Activated T-cell treated with anti-CD3 and anti-CD28 coated beads, Interleukin-2, amount 50 U/mL, for 4 hours (primary cell): ENCODE results near the gene GRXCR1. TPM values are rescaled to one million over a fixed set of nuclear protein-coding genes. Genes with fewer than 3 reads are reported as not detected.

Source experiments
- ATAC-seq, 2 donors: fragments of 200-7000 bp; cut with Tn5 transposase; one replicate each; pipeline ENCODE4 v1.10.0; 2021
- DNase-seq: peaks from one replicate; pipeline ENCODE4 v3.0.0-alpha.2; 2020
- H3K27me3 Mint-ChIP-seq: one replicate; pipeline ENCODE4 v1.8.0; 2021; ENCODE audit warnings: low read depth, mixed read lengths
- H3K36me3 Mint-ChIP-seq: one replicate; pipeline ENCODE4 v1.8.0; 2022; ENCODE audit warnings: mixed read lengths; ENCODE audit not compliant: insufficient read depth
- H3K4me1 Mint-ChIP-seq: one replicate; pipeline ENCODE4 v1.8.0; 2021; ENCODE audit warnings: low read depth, mixed read lengths
- H3K4me3 Mint-ChIP-seq: one replicate; pipeline ENCODE4 v1.8.0; 2021; ENCODE audit warnings: mild to moderate bottlenecking, moderate library complexity, mixed read lengths
- H3K9me3 Mint-ChIP-seq: one replicate; pipeline ENCODE4 v1.8.0; 2021; ENCODE audit warnings: mixed read lengths
- total RNA-seq, 3 donors: library from RNA; stranded (reverse); gene quantifications; one replicate each; pipeline ENCODE4 v1.2.1, GENCODE V29; 2021

Gene GRXCR1
- not detected for total RNA-seq

DNA sequence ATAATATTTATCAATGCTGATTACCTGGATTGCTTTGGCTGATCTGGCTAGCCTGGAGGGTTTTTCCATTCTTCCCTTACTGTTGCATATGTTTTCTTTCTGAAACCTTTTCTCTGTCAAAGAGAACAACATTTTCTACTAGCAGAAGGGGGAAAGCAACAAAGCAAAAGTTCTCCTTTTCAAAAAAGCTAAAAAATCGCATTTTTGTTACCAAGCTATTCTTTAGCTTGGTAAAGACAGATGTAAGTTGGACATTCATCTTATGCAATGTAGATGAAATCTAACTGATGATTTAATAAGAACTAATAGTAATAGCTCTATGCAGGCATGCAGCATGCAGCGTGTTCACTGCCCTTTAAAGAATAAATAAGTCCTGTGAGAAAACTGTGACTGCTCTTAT is at the start of gene GRXCR1:
TSS of gene GRXCR1 (plus strand) at position 301 of the 400 bp plus-strand sequence. CDS start 554 bp downstream, outside the sequence.
- ATAC-seq: no peak
- Mint-ChIP-seq H3K27me3 (peaks cover 14% of the 10 kb centered on the region), H3K9me3 (peaks cover 9% of the 10 kb centered on the region)

DNA sequence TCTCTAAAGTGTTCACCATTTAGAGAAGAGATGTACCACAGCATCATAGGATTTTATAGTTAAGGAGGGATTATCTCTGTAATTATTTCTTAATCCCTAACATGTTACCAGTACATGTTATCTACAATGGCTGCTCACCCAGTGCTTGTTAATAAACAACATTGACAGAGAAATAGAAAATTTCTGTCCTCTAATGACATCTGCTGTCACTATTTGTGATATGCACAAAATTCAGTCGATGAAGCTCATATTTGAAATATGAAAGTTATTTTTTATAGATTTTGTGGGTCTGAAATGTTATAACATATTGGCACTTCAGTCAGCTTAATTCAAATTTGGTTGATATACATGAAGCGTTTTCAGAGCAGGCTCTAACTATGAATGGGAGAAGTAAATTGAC is 48.8 kb upstream of the GRXCR1 start:
- DNase-seq (no peak), ATAC-seq (no peak)
- Mint-ChIP-seq H3K4me1 (no peaks in the 10 kb centered on the region), H3K27me3 (peaks cover 3% of the 10 kb centered on the region), H3K9me3 (no peaks in the 10 kb centered on the region), H3K36me3 (no peaks in the 10 kb centered on the region), H3K4me3 (no peak overlapping the region)

More for the DNA sequence above, at the start of gene GRXCR1:
- Mint-ChIP-seq H3K4me3 (no peak within 1 kb of the TSS), H3K4me1 (no peaks in the 10 kb centered on the region), H3K36me3 (no peaks in the 10 kb centered on the region)
- no peak for DNase-seq

DNA sequence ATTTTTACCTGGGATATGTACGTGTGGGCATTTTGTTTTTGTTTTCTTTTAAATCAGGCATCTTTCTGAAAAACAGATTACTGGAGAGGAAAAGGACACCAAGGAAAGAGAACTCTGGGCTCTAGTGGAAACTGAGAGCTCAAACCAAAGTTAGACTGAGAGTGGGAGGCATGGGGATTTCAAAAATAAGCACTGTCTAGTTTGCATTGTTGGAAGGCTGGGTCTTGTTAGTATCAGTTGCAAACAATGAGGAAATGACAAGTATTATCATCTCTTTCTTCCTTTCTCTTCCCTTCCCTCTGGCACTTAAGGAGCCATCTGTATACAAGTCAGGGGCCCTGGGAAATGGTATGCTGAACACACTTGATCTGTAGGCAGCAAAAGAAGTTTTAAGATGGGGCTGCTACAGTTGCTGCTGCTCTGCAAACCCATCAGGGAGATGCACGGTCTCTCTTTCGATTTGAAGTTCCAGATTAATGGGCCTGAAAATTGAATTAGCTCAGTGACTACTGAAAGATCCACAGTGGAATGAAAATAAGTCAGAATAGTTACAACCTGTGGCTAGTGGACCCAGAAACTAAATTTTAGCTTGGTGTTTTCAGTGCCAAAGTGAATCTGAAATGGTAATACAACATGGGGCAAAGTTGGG is 48.0 kb upstream of the GRXCR1 start:
- Mint-ChIP-seq H3K4me3 (no peak overlapping the region), H3K9me3 (peaks cover 7% of the 10 kb centered on the region), H3K4me1 (no peaks in the 10 kb centered on the region), H3K36me3 (no peaks in the 10 kb centered on the region), H3K27me3 (peaks cover 3% of the 10 kb centered on the region)
- DNase-seq (no peak), ATAC-seq (no peak)

DNA sequence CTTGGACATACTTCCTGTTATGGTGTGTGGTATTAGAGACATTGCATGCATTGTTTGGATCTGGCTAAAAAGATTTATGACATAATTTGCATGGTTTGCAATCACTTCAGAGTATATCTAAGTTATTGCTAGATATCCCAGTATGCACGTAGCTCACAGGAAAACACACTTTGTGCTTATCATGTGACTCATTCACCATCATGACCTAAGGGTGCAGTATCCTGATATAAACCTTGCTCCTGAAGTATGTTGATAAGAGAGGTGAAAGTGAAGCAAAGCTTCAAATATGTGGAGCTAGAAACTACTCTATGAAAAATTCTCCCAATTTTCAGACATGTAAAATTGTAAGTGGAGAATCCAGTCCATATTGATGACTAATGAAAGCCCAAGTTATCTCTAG is 46.9 kb upstream of the GRXCR1 start:
- Mint-ChIP-seq H3K27me3 (peaks cover 3% of the 10 kb centered on the region), H3K9me3 (peaks cover 18% of the 10 kb centered on the region), H3K36me3 (no peaks in the 10 kb centered on the region), H3K4me1 (no peaks in the 10 kb centered on the region), H3K4me3 (no peak overlapping the region)
- ATAC-seq: no peak
- no peak for DNase-seq

DNA sequence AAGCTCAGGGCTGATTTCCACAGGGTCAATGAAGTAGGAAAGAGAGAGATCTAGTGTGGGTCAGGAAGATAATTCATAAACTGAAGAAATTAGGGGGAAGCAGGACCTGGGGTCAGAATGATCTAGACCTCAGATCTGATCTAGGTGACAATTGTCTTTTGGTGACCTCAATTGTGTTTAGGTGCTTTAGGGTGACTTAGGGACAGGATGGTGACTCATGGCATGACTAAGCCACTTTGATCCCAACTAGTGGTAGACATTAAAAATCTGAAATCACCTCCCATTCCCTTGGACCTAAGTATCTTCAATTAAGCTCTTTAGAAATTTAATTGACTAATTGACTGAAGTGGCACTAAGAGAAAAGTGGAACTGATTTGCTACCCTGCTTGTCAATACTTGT is 36.7 kb upstream of the GRXCR1 start:
- Mint-ChIP-seq H3K4me3 (no peak overlapping the region), H3K9me3 (peaks cover 10% of the 10 kb centered on the region), H3K36me3 (no peaks in the 10 kb centered on the region), H3K27me3 (peaks cover 8% of the 10 kb centered on the region), H3K4me1 (no peaks in the 10 kb centered on the region)
- no peak for DNase-seq
- ATAC-seq: no peak

DNA sequence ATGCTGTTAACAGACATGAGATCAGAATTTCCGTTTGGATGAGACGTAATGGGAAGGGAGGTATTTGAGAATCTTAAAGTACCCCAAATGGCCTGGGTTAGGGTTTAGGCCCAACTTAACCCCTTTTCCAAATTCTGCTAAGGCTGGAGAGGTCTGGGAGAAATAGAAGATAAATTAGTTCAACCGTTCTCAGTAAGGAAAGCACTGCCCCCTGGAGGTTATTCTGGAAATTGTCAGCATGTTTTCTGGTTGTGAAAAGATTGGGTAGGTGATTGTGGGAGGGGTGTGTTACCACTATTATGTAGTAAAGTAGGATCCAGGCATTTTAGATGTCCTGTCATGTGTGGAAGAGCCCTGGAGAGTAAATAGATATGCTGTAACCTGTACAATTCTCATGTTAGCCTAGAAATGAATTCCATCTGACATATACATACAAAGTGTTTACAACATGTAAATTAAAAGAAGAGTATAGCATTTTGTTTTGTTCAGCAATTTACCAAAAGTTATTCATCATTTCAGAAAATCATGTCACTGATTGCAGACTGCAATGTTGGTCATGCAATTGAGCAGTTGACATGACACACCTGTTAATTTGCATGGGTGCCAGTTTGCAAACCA is 26.8 kb upstream of the GRXCR1 start:
- H3K4me1 Mint-ChIP-seq: no peaks in the 10 kb centered on the region
- H3K9me3 Mint-ChIP-seq: no peaks in the 10 kb centered on the region
- ATAC-seq: peak in 1 of 2 donors; percentile 41
- H3K27me3 Mint-ChIP-seq: peaks cover 17% of the 10 kb centered on the region
- DNase-seq: peak; percentile 34
- no peak overlapping the region for H3K4me3 Mint-ChIP-seq
- H3K36me3 Mint-ChIP-seq: no peaks in the 10 kb centered on the region

DNA sequence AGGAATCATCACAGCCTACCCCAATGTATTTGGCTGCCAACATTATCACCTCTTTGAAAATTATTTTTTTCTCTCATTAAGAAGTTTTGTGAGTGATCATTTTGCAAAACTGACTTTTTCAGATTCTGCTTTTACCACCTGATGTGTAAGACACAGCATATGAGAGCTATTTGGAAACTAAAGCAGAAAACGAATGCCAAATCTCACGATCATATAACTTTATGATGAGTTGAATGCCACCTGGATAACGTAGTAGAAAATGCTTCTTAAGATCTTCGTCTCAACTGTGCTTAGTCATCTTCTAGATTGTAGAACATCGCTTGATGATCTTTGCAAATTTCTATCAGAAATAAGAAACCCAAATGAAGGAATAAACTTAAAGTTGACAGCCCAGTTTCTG is 21.3 kb upstream of the GRXCR1 start:
- no peaks in the 10 kb centered on the region for H3K36me3 Mint-ChIP-seq

DNA sequence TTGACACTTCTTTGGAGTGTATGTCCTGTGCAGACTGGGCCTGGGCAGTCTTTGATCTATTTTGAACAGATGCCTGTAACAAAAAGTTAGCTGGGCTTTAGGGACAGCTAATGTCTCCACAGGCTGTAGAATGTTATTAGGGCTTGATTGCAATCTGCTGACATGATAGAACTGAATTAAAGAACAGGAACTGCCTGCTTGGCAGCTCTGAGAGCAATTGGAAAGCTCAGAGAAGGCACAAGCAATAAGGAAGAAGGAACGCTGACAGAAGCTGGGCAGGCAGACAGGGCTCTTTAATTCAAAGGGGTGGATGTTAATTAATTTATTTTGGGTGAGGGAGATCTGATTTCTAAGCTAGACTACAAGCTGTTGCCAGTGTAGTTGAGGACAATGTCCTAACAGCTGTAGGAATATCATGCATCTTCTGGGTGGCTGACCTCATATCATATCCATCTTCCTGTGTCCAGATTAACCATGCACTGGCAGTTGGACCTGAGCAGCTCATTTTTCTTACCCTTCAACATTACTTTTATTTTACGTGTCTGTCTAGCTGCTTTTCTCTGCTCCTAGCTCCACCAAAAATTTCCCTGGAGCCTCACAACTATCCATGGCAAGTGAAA is 20.7 kb upstream of the GRXCR1 start:
- Mint-ChIP-seq H3K4me1 (no peaks in the 10 kb centered on the region), H3K4me3 (no peak overlapping the region), H3K36me3 (no peaks in the 10 kb centered on the region), H3K9me3 (no peaks in the 10 kb centered on the region), H3K27me3 (peaks cover 29% of the 10 kb centered on the region)
- no peak for DNase-seq
- ATAC-seq: no peak

More for the DNA sequence above, 21.3 kb upstream of the GRXCR1 start:
- ATAC-seq (no peak), DNase-seq (no peak)
- no peaks in the 10 kb centered on the region for H3K9me3 Mint-ChIP-seq
- H3K27me3 Mint-ChIP-seq: peaks cover 30% of the 10 kb centered on the region
- H3K4me1 Mint-ChIP-seq: no peaks in the 10 kb centered on the region
- no peak overlapping the region for H3K4me3 Mint-ChIP-seq

DNA sequence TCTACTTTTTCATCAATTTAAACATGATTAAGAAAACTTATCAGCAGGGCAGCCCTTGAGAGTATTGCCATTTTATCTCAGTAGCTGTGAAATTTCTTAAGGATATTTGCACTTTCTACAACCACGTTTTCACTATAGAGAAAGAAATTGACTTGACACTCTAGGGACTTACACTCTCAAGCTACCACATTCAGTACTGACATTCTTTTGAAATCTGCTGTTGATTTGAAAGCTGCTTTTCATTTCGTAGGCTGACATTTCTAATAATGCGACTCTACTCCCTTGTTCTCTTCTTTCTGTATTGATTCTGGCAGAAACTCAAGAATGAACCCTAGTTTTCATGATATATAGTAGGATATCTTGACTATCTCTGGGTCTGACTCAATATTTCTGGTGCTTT is 13.7 kb upstream of the GRXCR1 start:
- ATAC-seq (no peak), DNase-seq (no peak)
- H3K4me1 Mint-ChIP-seq: no peaks in the 10 kb centered on the region
- H3K9me3 Mint-ChIP-seq: no peaks in the 10 kb centered on the region
- no peaks in the 10 kb centered on the region for H3K36me3 Mint-ChIP-seq
- H3K27me3 Mint-ChIP-seq: peaks cover 22% of the 10 kb centered on the region
- H3K4me3 Mint-ChIP-seq: no peak overlapping the region

DNA sequence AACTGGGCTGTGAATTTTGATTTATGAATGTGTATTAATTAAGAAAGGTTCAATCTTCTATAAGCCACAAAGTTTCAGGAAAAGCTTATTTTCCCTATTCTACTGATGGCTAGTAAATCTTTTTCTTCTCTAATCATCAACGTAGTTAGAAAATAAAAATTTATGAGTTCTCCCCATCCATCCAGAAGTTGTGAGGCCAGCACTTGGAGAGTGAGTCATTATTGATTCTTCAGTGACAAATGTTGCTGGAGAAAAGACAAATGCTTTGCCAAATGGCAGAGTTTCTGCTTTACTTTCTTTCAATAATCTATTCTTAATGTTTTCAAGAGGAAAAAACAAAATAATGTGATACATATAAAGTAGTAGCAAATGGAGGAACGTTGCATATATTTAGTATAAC is 11.3 kb upstream of the GRXCR1 start:
- Mint-ChIP-seq H3K4me1 (no peaks in the 10 kb centered on the region), H3K27me3 (peaks cover 22% of the 10 kb centered on the region), H3K4me3 (no peak overlapping the region), H3K36me3 (no peaks in the 10 kb centered on the region), H3K9me3 (no peaks in the 10 kb centered on the region)
- ATAC-seq (no peak), DNase-seq (no peak)

DNA sequence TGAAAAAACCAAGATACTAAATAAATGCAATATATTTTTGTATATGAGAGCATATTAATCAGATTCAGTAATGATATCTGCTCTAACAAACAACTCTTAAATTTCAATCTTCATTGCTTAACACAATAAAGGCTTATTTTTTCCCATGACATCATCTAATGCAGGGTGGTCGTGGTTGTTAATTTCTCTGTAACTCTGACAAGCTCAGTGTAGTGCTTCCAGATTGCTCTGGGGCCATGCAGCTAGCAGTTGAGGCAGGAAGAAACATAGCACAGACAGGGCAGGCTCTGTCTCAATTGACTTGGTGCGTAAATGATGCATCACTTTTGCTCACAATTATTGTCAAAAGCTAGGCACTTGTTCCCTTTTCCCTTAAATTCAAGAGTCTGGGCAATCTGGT is 869 bp upstream of the GRXCR1 start:
- DNase-seq: no peak
- no peaks in the 10 kb centered on the region for H3K4me1 Mint-ChIP-seq
- no peaks in the 10 kb centered on the region for H3K36me3 Mint-ChIP-seq
- no peak for ATAC-seq
- peaks cover 18% of the 10 kb centered on the region for H3K27me3 Mint-ChIP-seq
- peaks cover 16% of the 10 kb centered on the region for H3K9me3 Mint-ChIP-seq
- H3K4me3 Mint-ChIP-seq: no peak overlapping the region

DNA sequence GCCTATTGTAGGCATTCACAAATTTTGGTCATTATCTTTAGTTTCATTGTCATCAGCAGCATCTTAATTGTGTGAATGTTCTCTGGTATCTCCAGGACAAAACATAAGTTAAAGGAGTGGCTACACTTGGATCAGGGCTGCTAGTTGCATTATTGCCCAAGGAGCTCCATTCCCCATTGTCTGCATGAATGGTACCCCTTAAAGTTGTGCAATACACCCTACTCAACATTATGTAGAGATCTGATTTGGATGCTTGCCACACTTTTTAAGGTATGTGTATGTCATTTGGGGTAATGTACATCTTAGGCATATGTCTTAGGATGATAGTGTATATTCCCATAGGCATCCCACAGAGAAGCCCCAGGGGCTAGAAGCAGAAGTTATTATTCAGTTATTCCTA is 2.9 kb downstream of the GRXCR1 start:
- Mint-ChIP-seq H3K4me3 (no peak overlapping the region), H3K9me3 (no peaks in the 10 kb centered on the region), H3K4me1 (no peaks in the 10 kb centered on the region), H3K27me3 (peaks cover 9% of the 10 kb centered on the region), H3K36me3 (no peaks in the 10 kb centered on the region)
- ATAC-seq (no peak), DNase-seq (no peak)

DNA sequence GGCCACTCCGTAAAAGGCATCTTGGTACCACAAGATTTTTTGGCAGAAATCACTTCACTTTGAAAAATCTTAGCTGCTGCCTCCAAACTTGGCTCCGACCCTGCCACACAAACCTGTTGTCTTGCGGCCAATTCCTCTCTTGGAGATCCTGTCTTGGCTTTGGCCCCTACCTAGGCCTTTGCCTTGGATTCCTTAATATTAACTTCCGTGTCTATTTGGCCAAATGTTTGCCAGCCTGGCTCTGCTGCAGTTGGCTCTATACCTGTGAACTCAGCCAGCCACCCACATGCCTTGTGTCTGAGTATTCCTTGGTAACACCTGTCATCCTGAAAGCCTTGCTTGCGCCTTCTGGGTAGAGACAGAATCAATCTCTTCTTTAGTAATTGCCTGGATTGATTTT is 12.5 kb downstream of the GRXCR1 start:
- H3K9me3 Mint-ChIP-seq: no peaks in the 10 kb centered on the region
- no peaks in the 10 kb centered on the region for H3K36me3 Mint-ChIP-seq
- peaks cover 9% of the 10 kb centered on the region for H3K27me3 Mint-ChIP-seq
- ATAC-seq: no peak
- H3K4me1 Mint-ChIP-seq: no peaks in the 10 kb centered on the region
- no peak for DNase-seq
- no peak overlapping the region for H3K4me3 Mint-ChIP-seq

DNA sequence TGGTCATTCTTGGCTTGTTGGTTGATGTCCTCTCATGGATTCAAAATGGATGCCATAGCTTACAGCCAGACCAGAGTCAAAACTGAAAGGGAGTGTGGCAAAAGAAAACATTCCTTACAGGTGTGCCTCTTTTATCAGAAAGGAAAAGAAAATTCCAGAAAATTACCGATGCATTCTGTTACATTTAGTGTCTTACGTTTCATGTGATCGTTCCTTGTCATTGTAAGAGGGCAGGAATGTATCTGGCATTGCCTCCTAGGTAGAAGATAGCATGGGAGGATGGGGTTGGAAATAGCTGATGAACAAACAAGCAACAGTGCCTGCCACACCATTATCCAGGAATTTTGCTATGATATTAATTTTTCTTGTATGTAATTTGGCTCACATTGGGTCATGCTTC is 13.1 kb downstream of the GRXCR1 start:
- Mint-ChIP-seq H3K4me1 (no peaks in the 10 kb centered on the region), H3K4me3 (no peak overlapping the region), H3K36me3 (no peaks in the 10 kb centered on the region), H3K9me3 (no peaks in the 10 kb centered on the region), H3K27me3 (peaks cover 9% of the 10 kb centered on the region)
- ATAC-seq: no peak
- DNase-seq: no peak

DNA sequence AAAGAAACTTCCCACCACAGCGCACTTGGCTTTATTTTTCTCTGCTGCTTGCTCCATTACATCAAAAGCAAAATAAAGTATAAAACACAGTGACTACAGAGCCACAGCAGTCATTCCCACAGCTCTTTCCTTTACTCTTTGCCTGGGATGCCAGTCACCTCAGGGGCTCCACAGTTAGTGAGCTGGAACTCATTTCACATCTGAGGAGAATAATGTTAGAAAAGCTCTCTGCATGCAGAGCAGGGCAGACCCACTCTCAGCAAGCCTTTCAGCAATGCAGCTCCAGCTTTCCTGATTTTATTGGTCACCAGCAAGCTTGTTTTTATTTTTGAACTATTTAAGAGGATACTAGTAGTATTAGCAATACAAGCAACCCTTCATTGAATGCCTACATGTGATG is 13.8 kb downstream of the GRXCR1 start:
- no peaks in the 10 kb centered on the region for H3K36me3 Mint-ChIP-seq
- no peak for DNase-seq
- ATAC-seq: no peak
- H3K4me3 Mint-ChIP-seq: no peak overlapping the region
- H3K9me3 Mint-ChIP-seq: no peaks in the 10 kb centered on the region
- peaks cover 9% of the 10 kb centered on the region for H3K27me3 Mint-ChIP-seq
- H3K4me1 Mint-ChIP-seq: no peaks in the 10 kb centered on the region
